Thyroid gland (tissue), 4 donors: Measurements from ENCODE around the gene RAB31.

Experiments
- CTCF ChIP-seq, 6 experiments: fragments of 200-600 bp in 3 of 6; fragments of 450-650 bp in 3 of 6; sonication (generic) in 3 of 6; IDR thresholded peaks; one replicate each; pipeline ENCODE4 v1.5.1; 2016 to 2019; ENCODE audit warnings: antibody characterized with exemption in 6 of 6, mild to moderate bottlenecking in 2 of 6, inconsistent platforms in 1 of 6, moderate library complexity in 1 of 6
- POLR2A ChIP-seq, 2 donors: fragments of 450-650 bp; IDR thresholded peaks; one replicate each; pipeline ENCODE4 v1.6.1; 2017; ENCODE audit warnings: antibody characterized with exemption in 2 of 2, mild to moderate bottlenecking in 2 of 2, moderate library complexity in 1 of 2

- TF ChIP-seq CTCF (IDR thresholded peaks at IDR 0.05) (no peak), POLR2A (IDR thresholded peaks at IDR 0.05) (no peak)
Measured at GRCh38 chr18:9671214-9671613, 36.9 kb upstream of the RAB31 start.
